Fibroblast of lung (primary cell): ENCODE data around the gene SMIM38.

Experiments used
- EZH2 ChIP-seq: IDR thresholded peaks from 2 replicates; pipeline ENCODE4 v1.5.1; 2012; ENCODE audit warnings: low read length, control low read depth, mild to moderate bottlenecking; ENCODE audit errors: missing control alignments
- TF ChIP-seq, protein P1 (sequence below), 2 donors: IDR thresholded peaks in 1 of 2; conservative IDR thresholded peaks in 1 of 2; 1 replicate in 1 of 2; 2 replicates in 1 of 2; pipeline ENCODE4 v1.5.1; 2011 to 2012; ENCODE audit warnings: low read length in 2 of 2, control low read depth in 1 of 2, inconsistent platforms in 1 of 2, low read depth in 1 of 2, mild to moderate bottlenecking in 1 of 2

DNA sequence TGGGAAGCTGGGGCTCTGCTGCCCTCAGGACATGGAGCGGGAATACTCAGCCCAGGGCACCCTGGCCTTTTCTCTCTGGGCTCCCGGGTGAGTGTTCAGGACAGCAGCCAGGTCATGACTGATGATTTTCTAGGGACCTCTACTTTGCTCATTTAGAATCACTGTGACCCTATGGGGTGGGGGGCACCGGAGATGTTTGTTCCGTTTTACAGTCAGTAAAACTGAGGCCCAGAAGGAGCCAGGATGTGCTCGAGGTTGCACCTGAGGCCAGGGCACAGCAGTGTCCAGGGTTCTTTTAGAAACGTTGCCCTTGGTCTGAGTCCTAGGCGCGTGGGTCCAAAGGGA, 48.1 kb downstream of the SMIM38 start:
- TF ChIP-seq, protein P1, sequence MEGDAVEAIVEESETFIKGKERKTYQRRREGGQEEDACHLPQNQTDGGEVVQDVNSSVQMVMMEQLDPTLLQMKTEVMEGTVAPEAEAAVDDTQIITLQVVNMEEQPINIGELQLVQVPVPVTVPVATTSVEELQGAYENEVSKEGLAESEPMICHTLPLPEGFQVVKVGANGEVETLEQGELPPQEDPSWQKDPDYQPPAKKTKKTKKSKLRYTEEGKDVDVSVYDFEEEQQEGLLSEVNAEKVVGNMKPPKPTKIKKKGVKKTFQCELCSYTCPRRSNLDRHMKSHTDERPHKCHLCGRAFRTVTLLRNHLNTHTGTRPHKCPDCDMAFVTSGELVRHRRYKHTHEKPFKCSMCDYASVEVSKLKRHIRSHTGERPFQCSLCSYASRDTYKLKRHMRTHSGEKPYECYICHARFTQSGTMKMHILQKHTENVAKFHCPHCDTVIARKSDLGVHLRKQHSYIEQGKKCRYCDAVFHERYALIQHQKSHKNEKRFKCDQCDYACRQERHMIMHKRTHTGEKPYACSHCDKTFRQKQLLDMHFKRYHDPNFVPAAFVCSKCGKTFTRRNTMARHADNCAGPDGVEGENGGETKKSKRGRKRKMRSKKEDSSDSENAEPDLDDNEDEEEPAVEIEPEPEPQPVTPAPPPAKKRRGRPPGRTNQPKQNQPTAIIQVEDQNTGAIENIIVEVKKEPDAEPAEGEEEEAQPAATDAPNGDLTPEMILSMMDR (conservative IDR thresholded peaks at IDR 0.05 in 1 of 2, IDR thresholded peaks at IDR 0.05 in 1 of 2; ENCODE audit: low read depth in 1 of 2, low read length in 2 of 2) = no peak
- no peak for TF ChIP-seq EZH2
